ENCODE data around the gene HBE1.

HBE1 gene

GRCh38 chr11:5232176-5232575, 37.6 kb downstream of the HBE1 start:
- Histone ChIP-seq H3K9me3 (ENCODE audit: control insufficient read depth, insufficient read depth, low read depth, low read length) (no peaks in the 10 kb centered on the region), H3K27ac (ENCODE audit: low read depth, low read length) (no peak overlapping the region), H3K27me3 (ENCODE audit: control insufficient read depth, insufficient read depth, low read length) (no peaks in the 10 kb centered on the region), H3K9ac (ENCODE audit: low read length) (no peak overlapping the region), H3K4me1 (ENCODE audit: control insufficient read depth, insufficient read depth, low read length) (no peaks in the 10 kb centered on the region), H3K4me3 (ENCODE audit: low read depth, low read length) (no peak overlapping the region), H3K36me3 (ENCODE audit: control insufficient read depth, insufficient read depth, low read length) (no peaks in the 10 kb centered on the region)

GRCh38 chr11:5231111-5231510, 38.6 kb downstream of the HBE1 start:
- Histone ChIP-seq H3K9ac (ENCODE audit: low read length) (no peak overlapping the region), H3K27me3 (ENCODE audit: control insufficient read depth, insufficient read depth, low read length) (no peaks in the 10 kb centered on the region), H3K4me1 (ENCODE audit: control insufficient read depth, insufficient read depth, low read length) (no peaks in the 10 kb centered on the region), H3K9me3 (ENCODE audit: control insufficient read depth, insufficient read depth, low read depth, low read length) (no peaks in the 10 kb centered on the region), H3K36me3 (ENCODE audit: control insufficient read depth, insufficient read depth, low read length) (no peaks in the 10 kb centered on the region), H3K4me3 (ENCODE audit: low read depth, low read length) (no peak overlapping the region), H3K27ac (ENCODE audit: low read depth, low read length) (no peak overlapping the region)

GRCh38 chr11:5230266-5230665, 39.5 kb downstream of the HBE1 start:
- H3K4me3 ChIP-seq (ENCODE audit: low read depth, low read length), result no peak overlapping the region
- no peak overlapping the region for H3K9ac ChIP-seq (ENCODE audit: low read length)
- H3K36me3 ChIP-seq (ENCODE audit: control insufficient read depth, insufficient read depth, low read length), result no peaks in the 10 kb centered on the region
- no peaks in the 10 kb centered on the region for H3K4me1 ChIP-seq (ENCODE audit: control insufficient read depth, insufficient read depth, low read length)
- H3K9me3 ChIP-seq (ENCODE audit: control insufficient read depth, insufficient read depth, low read depth, low read length), result no peaks in the 10 kb centered on the region
- no peak overlapping the region for H3K27ac ChIP-seq (ENCODE audit: low read depth, low read length)
- H3K27me3 ChIP-seq (ENCODE audit: control insufficient read depth, insufficient read depth, low read length), result no peaks in the 10 kb centered on the region

GRCh38 chr11:5229796-5230195, 39.9 kb downstream of the HBE1 start:
- Histone ChIP-seq H3K27ac (ENCODE audit: low read depth, low read length) (no peak overlapping the region), H3K9ac (ENCODE audit: low read length) (no peak overlapping the region), H3K4me1 (ENCODE audit: control insufficient read depth, insufficient read depth, low read length) (no peaks in the 10 kb centered on the region), H3K4me3 (ENCODE audit: low read depth, low read length) (no peak overlapping the region), H3K27me3 (ENCODE audit: control insufficient read depth, insufficient read depth, low read length) (no peaks in the 10 kb centered on the region), H3K36me3 (ENCODE audit: control insufficient read depth, insufficient read depth, low read length) (no peaks in the 10 kb centered on the region), H3K9me3 (ENCODE audit: control insufficient read depth, insufficient read depth, low read depth, low read length) (no peaks in the 10 kb centered on the region)

- no peak overlapping the region for H3K9ac ChIP-seq (ENCODE audit: low read length)
- H3K4me3 ChIP-seq (ENCODE audit: low read depth, low read length), result no peak overlapping the region
- H3K27me3 ChIP-seq (ENCODE audit: control insufficient read depth, insufficient read depth, low read length), result no peaks in the 10 kb centered on the region
- no peaks in the 10 kb centered on the region for H3K4me1 ChIP-seq (ENCODE audit: control insufficient read depth, insufficient read depth, low read length)
- H3K36me3 ChIP-seq (ENCODE audit: control insufficient read depth, insufficient read depth, low read length), result no peaks in the 10 kb centered on the region
- H3K9me3 ChIP-seq (ENCODE audit: control insufficient read depth, insufficient read depth, low read depth, low read length), result no peaks in the 10 kb centered on the region
- no peak overlapping the region for H3K27ac ChIP-seq (ENCODE audit: low read depth, low read length)
Observed at GRCh38 chr11:5229356-5229755, 40.4 kb downstream of the HBE1 start.

GRCh38 chr11:5228124-5228523, 41.6 kb downstream of the HBE1 start:
- Histone ChIP-seq H3K27me3 (ENCODE audit: control insufficient read depth, insufficient read depth, low read length) (no peaks in the 10 kb centered on the region), H3K9me3 (ENCODE audit: control insufficient read depth, insufficient read depth, low read depth, low read length) (no peaks in the 10 kb centered on the region), H3K27ac (ENCODE audit: low read depth, low read length) (no peak overlapping the region), H3K4me1 (ENCODE audit: control insufficient read depth, insufficient read depth, low read length) (no peaks in the 10 kb centered on the region), H3K9ac (ENCODE audit: low read length) (no peak overlapping the region), H3K36me3 (ENCODE audit: control insufficient read depth, insufficient read depth, low read length) (no peaks in the 10 kb centered on the region), H3K4me3 (ENCODE audit: low read depth, low read length) (no peak overlapping the region)

- no peaks in the 10 kb centered on the region for H3K9me3 ChIP-seq (ENCODE audit: control insufficient read depth, insufficient read depth, low read depth, low read length)
- H3K4me1 ChIP-seq (ENCODE audit: control insufficient read depth, insufficient read depth, low read length), result no peaks in the 10 kb centered on the region
- no peak overlapping the region for H3K9ac ChIP-seq (ENCODE audit: low read length)
- no peak overlapping the region for H3K4me3 ChIP-seq (ENCODE audit: low read depth, low read length)
- H3K27me3 ChIP-seq (ENCODE audit: control insufficient read depth, insufficient read depth, low read length), result no peaks in the 10 kb centered on the region
- H3K27ac ChIP-seq (ENCODE audit: low read depth, low read length), result no peak overlapping the region
- H3K36me3 ChIP-seq (ENCODE audit: control insufficient read depth, insufficient read depth, low read length), result no peaks in the 10 kb centered on the region
Observed at GRCh38 chr11:5227681-5228080, 42.1 kb downstream of the HBE1 start.

- no peak within 1 kb of the TSS for H3K4me3 ChIP-seq (ENCODE audit: low read depth, low read length)
- H3K36me3 ChIP-seq (ENCODE audit: control insufficient read depth, insufficient read depth, low read length), result no peaks in the 10 kb centered on the region
- H3K9me3 ChIP-seq (ENCODE audit: control insufficient read depth, insufficient read depth, low read depth, low read length), result peaks cover 4% of the 10 kb centered on the region; the same call in 1 of the 2 replicates
- H3K4me1 ChIP-seq (ENCODE audit: control insufficient read depth, insufficient read depth, low read length), result no peaks in the 10 kb centered on the region
- H3K9ac ChIP-seq (ENCODE audit: low read length), result no peak within 1 kb of the TSS
- no peaks in the 10 kb centered on the region for H3K27me3 ChIP-seq (ENCODE audit: control insufficient read depth, insufficient read depth, low read length)
- no peak within 1 kb of the TSS for H3K27ac ChIP-seq (ENCODE audit: low read depth, low read length)
Observed at GRCh38 chr11:5226732-5227310, 42.9 kb downstream of the HBE1 start, which contains the start of gene HBB. Gene HBB (minus strand): TSS chr11:5227071. CDS start chr11:5227021, 50 bp downstream.

GRCh38 chr11:5225480-5225871, 44.3 kb downstream of the HBE1 start:
- no peaks in the 10 kb centered on the region for H3K36me3 ChIP-seq (ENCODE audit: control insufficient read depth, insufficient read depth, low read length)
- H3K9ac ChIP-seq (ENCODE audit: low read length), result no peak overlapping the region
- no peak overlapping the region for H3K4me3 ChIP-seq (ENCODE audit: low read depth, low read length)
- H3K27ac ChIP-seq (ENCODE audit: low read depth, low read length), result no peak overlapping the region
- no peaks in the 10 kb centered on the region for H3K4me1 ChIP-seq (ENCODE audit: control insufficient read depth, insufficient read depth, low read length)
- H3K27me3 ChIP-seq (ENCODE audit: control insufficient read depth, insufficient read depth, low read length), result no peaks in the 10 kb centered on the region
- H3K9me3 ChIP-seq (ENCODE audit: control insufficient read depth, insufficient read depth, low read depth, low read length), result peaks cover 9% of the 10 kb centered on the region

GRCh38 chr11:5224538-5225479, 44.9 kb downstream of the HBE1 start:
- no peak overlapping the region for H3K4me3 ChIP-seq (ENCODE audit: low read depth, low read length)
- H3K27ac ChIP-seq (ENCODE audit: low read depth, low read length), result no peak overlapping the region
- H3K9ac ChIP-seq (ENCODE audit: low read length), result no peak overlapping the region
- H3K9me3 ChIP-seq (ENCODE audit: control insufficient read depth, insufficient read depth, low read depth, low read length), result peaks cover 9% of the 10 kb centered on the region
- no peaks in the 10 kb centered on the region for H3K4me1 ChIP-seq (ENCODE audit: control insufficient read depth, insufficient read depth, low read length)
- H3K27me3 ChIP-seq (ENCODE audit: control insufficient read depth, insufficient read depth, low read length), result no peaks in the 10 kb centered on the region
- H3K36me3 ChIP-seq (ENCODE audit: control insufficient read depth, insufficient read depth, low read length), result no peaks in the 10 kb centered on the region

- no peak overlapping the region for H3K4me3 ChIP-seq (ENCODE audit: low read depth, low read length)
- no peaks in the 10 kb centered on the region for H3K36me3 ChIP-seq (ENCODE audit: control insufficient read depth, insufficient read depth, low read length)
- H3K9me3 ChIP-seq (ENCODE audit: control insufficient read depth, insufficient read depth, low read depth, low read length), result peaks cover 9% of the 10 kb centered on the region
- no peaks in the 10 kb centered on the region for H3K4me1 ChIP-seq (ENCODE audit: control insufficient read depth, insufficient read depth, low read length)
- no peaks in the 10 kb centered on the region for H3K27me3 ChIP-seq (ENCODE audit: control insufficient read depth, insufficient read depth, low read length)
- no peak overlapping the region for H3K9ac ChIP-seq (ENCODE audit: low read length)
- H3K27ac ChIP-seq (ENCODE audit: low read depth, low read length), result no peak overlapping the region
Observed at GRCh38 chr11:5223686-5224085, 46.1 kb downstream of the HBE1 start.
